ENCODE measurements around the gene CRYBA4. TPM values are rescaled to one million over a fixed set of nuclear protein-coding genes. Genes with fewer than 3 reads are reported as not detected.

Gene CRYBA4
- total RNA-seq, 1 donor from 2014 or later = not detected

DNA sequence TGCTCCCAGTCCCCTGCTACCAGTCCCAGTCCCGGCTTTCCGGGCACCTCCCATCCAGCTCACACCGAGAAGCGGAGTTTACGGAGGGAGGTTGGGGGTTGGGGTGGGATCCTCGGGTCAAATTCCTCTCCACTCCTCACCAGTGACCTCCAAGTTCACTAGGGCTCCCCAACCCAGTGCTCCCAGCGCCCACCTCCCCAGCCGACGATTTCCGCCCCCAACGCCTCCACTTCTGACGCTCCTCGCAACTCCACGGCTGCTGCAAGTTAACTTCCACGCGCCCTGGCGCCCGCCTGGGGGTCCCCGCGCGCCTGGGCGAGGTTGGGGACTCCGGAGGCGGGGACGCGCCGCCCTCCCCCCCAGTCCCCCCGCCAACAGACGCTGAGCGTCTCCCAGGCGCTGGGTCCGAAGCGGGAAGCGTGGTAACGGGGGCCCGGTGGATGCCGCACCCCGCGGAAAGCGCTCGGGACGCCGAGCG lies 32.4 kb upstream of the CRYBA4 start:
- Histone ChIP-seq H3K9me3 (no peaks in the 10 kb centered on the region), H3K4me1 (peaks cover 59% of the 10 kb centered on the region), H3K4me3 (peak overlapping the region; percentile 88), H3K27me3 (ENCODE audit: low read depth) (no peaks in the 10 kb centered on the region), H3K27ac (peak overlapping the region; percentile 91), H3K36me3 (no peaks in the 10 kb centered on the region)
- intact Hi-C loops (cut with DNase I) = no loop called here
- TF ChIP-seq, protein P1, sequence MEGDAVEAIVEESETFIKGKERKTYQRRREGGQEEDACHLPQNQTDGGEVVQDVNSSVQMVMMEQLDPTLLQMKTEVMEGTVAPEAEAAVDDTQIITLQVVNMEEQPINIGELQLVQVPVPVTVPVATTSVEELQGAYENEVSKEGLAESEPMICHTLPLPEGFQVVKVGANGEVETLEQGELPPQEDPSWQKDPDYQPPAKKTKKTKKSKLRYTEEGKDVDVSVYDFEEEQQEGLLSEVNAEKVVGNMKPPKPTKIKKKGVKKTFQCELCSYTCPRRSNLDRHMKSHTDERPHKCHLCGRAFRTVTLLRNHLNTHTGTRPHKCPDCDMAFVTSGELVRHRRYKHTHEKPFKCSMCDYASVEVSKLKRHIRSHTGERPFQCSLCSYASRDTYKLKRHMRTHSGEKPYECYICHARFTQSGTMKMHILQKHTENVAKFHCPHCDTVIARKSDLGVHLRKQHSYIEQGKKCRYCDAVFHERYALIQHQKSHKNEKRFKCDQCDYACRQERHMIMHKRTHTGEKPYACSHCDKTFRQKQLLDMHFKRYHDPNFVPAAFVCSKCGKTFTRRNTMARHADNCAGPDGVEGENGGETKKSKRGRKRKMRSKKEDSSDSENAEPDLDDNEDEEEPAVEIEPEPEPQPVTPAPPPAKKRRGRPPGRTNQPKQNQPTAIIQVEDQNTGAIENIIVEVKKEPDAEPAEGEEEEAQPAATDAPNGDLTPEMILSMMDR (IDR thresholded peaks at IDR 0.05) = no peak
- ATAC-seq (peak; percentile 52 to 58), DNase-seq (peak; percentile 66)

DNA sequence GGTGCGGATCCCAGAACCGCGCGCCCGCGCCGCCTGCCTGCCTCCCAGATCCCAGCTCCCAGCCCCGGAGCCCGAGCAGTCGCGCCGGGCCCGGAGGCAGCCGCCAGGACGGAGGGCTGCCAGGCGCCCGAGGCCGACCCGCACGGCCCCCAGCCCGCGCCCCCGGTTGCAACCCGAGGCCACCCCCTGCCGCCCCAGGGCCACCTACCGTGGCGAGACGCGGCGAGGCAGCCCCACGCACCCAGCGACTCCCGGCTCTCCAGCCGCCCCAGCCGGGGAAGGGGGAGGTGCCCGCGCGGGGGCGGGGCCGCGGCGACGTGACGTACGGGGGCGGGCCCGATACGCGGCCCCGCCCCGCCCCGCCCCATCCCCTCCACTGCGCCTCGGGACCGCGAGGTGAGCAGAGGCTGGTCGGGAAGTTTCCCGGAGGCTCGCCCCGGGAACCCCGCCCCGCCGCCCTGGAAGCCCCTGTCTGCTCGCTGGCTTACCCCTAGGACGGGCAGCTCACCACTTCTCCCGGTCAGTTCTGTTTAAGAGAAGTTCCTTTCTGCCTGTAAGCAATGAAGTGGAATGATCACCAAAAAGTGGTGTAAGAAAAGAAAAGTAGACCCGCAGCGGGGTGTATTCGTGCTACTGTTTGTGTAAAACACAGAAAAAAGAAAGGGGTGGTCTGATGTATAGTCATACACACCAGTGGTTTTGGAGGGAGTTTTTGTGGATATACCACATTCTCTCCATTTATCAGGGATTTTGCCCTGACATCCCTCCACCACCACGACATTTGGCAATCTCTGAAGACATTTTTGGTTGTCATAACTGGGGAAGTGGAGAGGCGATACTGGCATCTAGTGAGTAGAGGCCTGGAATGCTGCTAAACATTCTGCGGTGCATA lies 31.7 kb upstream of the CRYBA4 start, which contains the start of gene TPST2:
Gene TPST2 (minus strand): TSS at position 288 of the 892 bp plus-strand sequence. CDS start 48,502 bp downstream, outside the sequence.
- Histone ChIP-seq H3K4me1 (peaks cover 52% of the 10 kb centered on the region), H3K27ac (peak within 1 kb of the TSS; percentile 91), H3K27me3 (ENCODE audit: low read depth) (no peaks in the 10 kb centered on the region), H3K4me3 (peak within 1 kb of the TSS; percentile 88), H3K9me3 (no peaks in the 10 kb centered on the region), H3K36me3 (no peaks in the 10 kb centered on the region)
- intact Hi-C loops (cut with DNase I) = no loop called here
- ATAC-seq (peak; percentile 96), DNase-seq (peak; percentile 83)
- TF ChIP-seq, protein P1 (IDR thresholded peaks at IDR 0.05) = no peak

DNA sequence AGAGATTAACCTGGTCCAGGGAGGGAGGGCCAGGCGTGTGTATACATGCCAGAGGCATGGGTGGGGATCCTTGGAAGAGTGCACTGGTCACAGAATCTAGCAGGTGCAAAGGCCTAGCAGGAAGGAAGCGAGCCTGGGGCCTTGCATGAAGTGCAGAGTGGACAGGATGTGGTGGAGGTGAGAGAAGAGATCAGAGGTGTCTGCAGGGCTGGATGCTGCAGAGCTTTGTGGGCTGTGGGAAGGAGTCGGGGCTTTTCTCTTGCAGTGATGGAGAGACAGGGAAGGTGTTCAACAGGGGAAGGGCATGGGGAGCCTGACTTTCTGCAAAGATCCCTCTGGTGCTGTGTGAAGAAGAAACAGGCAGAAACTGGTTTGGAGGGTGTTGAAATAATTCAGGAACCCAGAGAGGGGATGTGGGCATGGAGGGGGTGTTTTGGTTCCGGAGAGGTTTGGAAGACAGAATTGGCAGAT lies 29.3 kb upstream of the CRYBA4 start:
- no peak overlapping the region for H3K4me3 ChIP-seq
- H3K27ac ChIP-seq = no peak overlapping the region
- H3K9me3 ChIP-seq = no peaks in the 10 kb centered on the region
- ATAC-seq (peak in 1 of 2 donors; percentile 4), DNase-seq (no peak)
- intact Hi-C loops (cut with DNase I) = no loop called here
- no peaks in the 10 kb centered on the region for H3K36me3 ChIP-seq
- TF ChIP-seq, protein P1 (IDR thresholded peaks at IDR 0.05) = no peak
- H3K4me1 ChIP-seq = peaks cover 33% of the 10 kb centered on the region
- no peaks in the 10 kb centered on the region for H3K27me3 ChIP-seq (ENCODE audit: low read depth)

DNA sequence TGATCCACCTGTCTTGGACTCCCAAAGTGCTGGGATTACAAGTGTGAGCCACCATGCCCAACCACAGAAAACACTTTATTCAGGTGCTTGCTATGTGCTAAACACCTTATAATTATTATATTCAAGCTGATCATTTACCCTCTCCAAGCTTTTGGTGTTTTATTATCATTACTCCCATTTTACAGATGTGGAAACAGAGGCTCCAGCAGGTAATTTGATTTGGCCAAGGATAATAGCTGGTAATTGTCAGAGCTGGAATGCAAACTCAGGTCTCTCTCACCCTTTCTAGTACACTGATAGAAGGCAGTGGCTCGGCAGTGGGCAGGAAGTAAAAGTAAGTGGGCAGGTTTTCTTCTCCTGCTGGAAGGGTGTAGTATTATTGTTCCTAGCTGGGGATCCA lies 28.0 kb upstream of the CRYBA4 start:
- Histone ChIP-seq H3K27me3 (ENCODE audit: low read depth) (no peaks in the 10 kb centered on the region), H3K4me3 (no peak overlapping the region), H3K4me1 (peaks cover 28% of the 10 kb centered on the region), H3K36me3 (no peaks in the 10 kb centered on the region), H3K27ac (no peak overlapping the region), H3K9me3 (no peaks in the 10 kb centered on the region)
- DNase-seq (peak; percentile 2), ATAC-seq (no peak)
- intact Hi-C loops (cut with DNase I) = no loop called here
- TF ChIP-seq, protein P1 (IDR thresholded peaks at IDR 0.05) = no peak

DNA sequence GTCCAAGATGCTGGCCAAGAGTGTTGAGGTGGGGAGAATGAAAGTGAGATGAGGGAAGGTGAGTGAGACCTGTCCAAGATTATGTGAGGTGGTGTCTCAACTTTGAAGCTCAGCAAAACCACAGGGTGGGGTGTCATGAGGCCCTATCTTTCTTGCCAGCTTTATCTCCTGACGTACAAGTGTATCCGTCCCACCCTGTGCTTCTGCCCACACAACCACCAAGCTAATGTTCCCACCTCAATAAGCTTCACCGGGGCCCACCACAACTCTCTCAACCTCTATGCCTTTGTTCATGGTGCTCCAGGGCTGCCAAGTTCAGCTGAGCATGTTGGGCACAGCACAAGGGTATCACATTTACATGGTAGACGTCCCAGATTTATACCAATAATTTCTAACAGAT lies 24.7 kb upstream of the CRYBA4 start:
- no peaks in the 10 kb centered on the region for H3K36me3 ChIP-seq
- intact Hi-C loops (cut with DNase I) = no loop called here
- no peak overlapping the region for H3K27ac ChIP-seq
- no peaks in the 10 kb centered on the region for H3K27me3 ChIP-seq (ENCODE audit: low read depth)
- DNase-seq (no peak), ATAC-seq (peak in 1 of 2 donors; percentile 29)
- H3K4me3 ChIP-seq = no peak overlapping the region
- no peaks in the 10 kb centered on the region for H3K9me3 ChIP-seq
- TF ChIP-seq, protein P1 (IDR thresholded peaks at IDR 0.05) = no peak
- H3K4me1 ChIP-seq = peaks cover 12% of the 10 kb centered on the region
